ENCODE results near the gene NEDD4L. TPM values are rescaled to one million over a fixed set of nuclear protein-coding genes. Genes with fewer than 3 reads are reported as not detected.

The NEDD4L gene
- total RNA-seq, 1 experiment from 2014 or later, result 42.9 TPM

DNA sequence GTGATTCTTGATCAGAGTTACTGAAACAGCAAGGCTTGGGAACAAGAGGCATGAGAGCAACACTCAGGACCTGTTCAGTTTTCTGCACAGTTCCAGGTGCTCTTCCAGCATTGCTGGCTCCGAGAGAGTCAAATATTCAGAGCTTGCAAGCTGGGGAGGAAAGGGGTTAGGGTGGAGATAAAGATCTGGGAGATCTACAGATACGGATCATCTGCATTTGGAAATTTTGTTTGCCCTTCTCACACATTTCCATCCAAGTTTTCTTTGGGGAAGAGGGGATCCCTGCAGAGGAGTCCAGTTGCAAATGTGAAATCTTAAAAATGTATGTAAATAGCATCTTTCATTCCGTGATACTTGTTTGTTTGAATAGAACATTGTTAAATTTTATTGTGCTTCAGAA, 108.2 kb downstream of the NEDD4L start:
- no TSS peak for BruUV-seq (replicated peaks)
- ChIA-PET CTCF (no interaction called here), POLR2A (no interaction called here)
- H3K27me3 ChIP-seq (ENCODE audit: control insufficient read depth, insufficient read depth, low read length), result no peaks in the 10 kb centered on the region
- no peak for TF ChIP-seq POLR2AphosphoS5 (IDR thresholded peaks at IDR 0.05; ENCODE audit: low read depth, low read length)
- TF ChIP-seq SIN3A (IDR thresholded peaks at IDR 0.05; ENCODE audit: borderline replicate concordance, insufficient read depth, low read depth, low read length), result no peak
- no peak for TF ChIP-seq REST (IDR thresholded peaks at IDR 0.05; ENCODE audit: insufficient read depth in 1 of 2, low read depth in 2 of 2, low read length in 1 of 2)
- no peak for TF ChIP-seq TCF7L2 (IDR thresholded peaks at IDR 0.05; ENCODE audit: low read depth, low read length)
- TF ChIP-seq, protein P1, sequence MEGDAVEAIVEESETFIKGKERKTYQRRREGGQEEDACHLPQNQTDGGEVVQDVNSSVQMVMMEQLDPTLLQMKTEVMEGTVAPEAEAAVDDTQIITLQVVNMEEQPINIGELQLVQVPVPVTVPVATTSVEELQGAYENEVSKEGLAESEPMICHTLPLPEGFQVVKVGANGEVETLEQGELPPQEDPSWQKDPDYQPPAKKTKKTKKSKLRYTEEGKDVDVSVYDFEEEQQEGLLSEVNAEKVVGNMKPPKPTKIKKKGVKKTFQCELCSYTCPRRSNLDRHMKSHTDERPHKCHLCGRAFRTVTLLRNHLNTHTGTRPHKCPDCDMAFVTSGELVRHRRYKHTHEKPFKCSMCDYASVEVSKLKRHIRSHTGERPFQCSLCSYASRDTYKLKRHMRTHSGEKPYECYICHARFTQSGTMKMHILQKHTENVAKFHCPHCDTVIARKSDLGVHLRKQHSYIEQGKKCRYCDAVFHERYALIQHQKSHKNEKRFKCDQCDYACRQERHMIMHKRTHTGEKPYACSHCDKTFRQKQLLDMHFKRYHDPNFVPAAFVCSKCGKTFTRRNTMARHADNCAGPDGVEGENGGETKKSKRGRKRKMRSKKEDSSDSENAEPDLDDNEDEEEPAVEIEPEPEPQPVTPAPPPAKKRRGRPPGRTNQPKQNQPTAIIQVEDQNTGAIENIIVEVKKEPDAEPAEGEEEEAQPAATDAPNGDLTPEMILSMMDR (IDR thresholded peaks at IDR 0.05), result no peak
- DNase-seq (ENCODE audit: low read depth, low spot score) (no peak), ATAC-seq (no peak)
- intact Hi-C loops (cut with micrococcal nuclease; ENCODE audit: unreplicated experiment) (no loop called here), in situ Hi-C loops (cut with HindIII; ENCODE audit: low pct_unique_long_range_greater_than_20kb, low sequenced_read_pairs) (no loop called here)
- no peaks in the 10 kb centered on the region for H3K9me3 ChIP-seq (ENCODE audit: control insufficient read depth, insufficient read depth, low read depth, low read length)
- H3K4me3 ChIP-seq (ENCODE audit: low read depth in 2 of 2, low read length in 2 of 2), result no peak overlapping the region
- H3K27ac ChIP-seq (ENCODE audit: low read length), result no peak overlapping the region
- peaks cover 6% of the 10 kb centered on the region for H3K4me1 ChIP-seq (ENCODE audit: control insufficient read depth, insufficient read depth, low read length)
- no peaks in the 10 kb centered on the region for H3K36me3 ChIP-seq (ENCODE audit: control insufficient read depth, insufficient read depth, low read length)

DNA sequence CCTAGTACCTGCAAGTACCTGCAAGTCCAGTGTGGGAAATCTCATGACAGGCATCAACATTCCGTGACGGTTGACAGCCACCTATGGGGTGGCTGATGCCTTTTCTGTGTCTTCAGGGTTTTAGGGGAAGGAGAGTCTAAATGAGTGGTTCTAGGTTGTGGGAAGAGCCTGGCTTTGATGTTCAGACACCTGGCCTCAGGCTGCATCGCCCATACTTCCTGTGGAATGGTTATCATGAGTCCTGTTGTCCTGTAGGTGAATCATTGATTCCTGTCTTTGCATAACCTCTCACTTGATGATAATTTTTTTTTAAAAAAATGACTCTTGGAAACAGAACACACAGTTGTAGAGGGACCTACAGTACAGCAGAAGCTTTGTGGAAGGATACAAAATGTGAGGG, 108.9 kb downstream of the NEDD4L start:
- Histone ChIP-seq H3K36me3 (ENCODE audit: control insufficient read depth, insufficient read depth, low read length) (no peaks in the 10 kb centered on the region), H3K9me3 (ENCODE audit: control insufficient read depth, insufficient read depth, low read depth, low read length) (no peaks in the 10 kb centered on the region), H3K27ac (ENCODE audit: low read length) (no peak overlapping the region), H3K4me1 (ENCODE audit: control insufficient read depth, insufficient read depth, low read length) (peaks cover 6% of the 10 kb centered on the region), H3K27me3 (ENCODE audit: control insufficient read depth, insufficient read depth, low read length) (no peaks in the 10 kb centered on the region), H3K4me3 (ENCODE audit: low read depth in 2 of 2, low read length in 2 of 2) (no peak overlapping the region)
- DNase-seq (ENCODE audit: low read depth, low spot score) (no peak), ATAC-seq (no peak)
- TF ChIP-seq REST (IDR thresholded peaks at IDR 0.05; ENCODE audit: insufficient read depth in 1 of 2, low read depth in 2 of 2, low read length in 1 of 2) (no peak), SIN3A (IDR thresholded peaks at IDR 0.05; ENCODE audit: borderline replicate concordance, insufficient read depth, low read depth, low read length) (no peak), TCF7L2 (IDR thresholded peaks at IDR 0.05; ENCODE audit: low read depth, low read length) (no peak)
- TF ChIP-seq, protein P1 (IDR thresholded peaks at IDR 0.05), result no peak
- in situ Hi-C loops (cut with HindIII; ENCODE audit: low pct_unique_long_range_greater_than_20kb, low sequenced_read_pairs) (no loop called here), intact Hi-C loops (cut with micrococcal nuclease; ENCODE audit: unreplicated experiment) (no loop called here)
- ChIA-PET POLR2A (no interaction called here), CTCF (no interaction called here)
- BruUV-seq (replicated peaks), result no TSS peak
